PC-3 (cell line): ENCODE measurements around the gene C14orf119. TPM values are rescaled to one million over a fixed set of nuclear protein-coding genes. Genes with fewer than 3 reads are reported as not detected.

Experiments
- ATAC-seq: fragments of 200-7000 bp; cut with Tn5 transposase; 2 replicates; pipeline ENCODE4 v1.9.1; 2020; ENCODE audit warnings: mild to moderate bottlenecking, moderate library complexity
- BruUV-seq: library from RNA; stranded (reverse); fragments of 400-500 nt; replicated peaks from 2 replicates; lab custom pipeline; 2021; lab: Mats Ljungman, UMichigan
- CTCF ChIA-PET: fragments of 300-600 bp; sonication (Branson Sonifier 250); formaldehyde crosslinking; loops from one replicate; lab custom pipeline; 2022; ENCODE audit warnings: antibody characterized with exemption; lab: Charles Lee
- POLR2A ChIA-PET: fragments of 300-600 bp; sonication (Branson Sonifier 250); formaldehyde crosslinking; loops from one replicate; lab custom pipeline; 2022; ENCODE audit warnings: antibody characterized with exemption; ENCODE audit not compliant: unreplicated experiment; lab: Charles Lee
- DNase-seq: peaks from one replicate; pipeline ENCODE4 v3.0.0-alpha.2; 2015
- H2AFZ ChIP-seq: fragments of 300-600 bp; sonication (generic); 2 replicates; pipeline ENCODE4 v1.6.0; 2016; ENCODE audit warnings: antibody characterized with exemption, low read length
- H3F3A ChIP-seq: fragments of 300-600 bp; sonication (generic); one replicate; pipeline ENCODE4 v1.6.0; 2017; ENCODE audit warnings: antibody characterized with exemption, low read length, control low read depth, mild to moderate bottlenecking; ENCODE audit not compliant: unreplicated experiment
- H3K27ac ChIP-seq: fragments of 300-600 bp; sonication (generic); 2 replicates; pipeline ENCODE4 v1.5.1; 2016; ENCODE audit warnings: mild to moderate bottlenecking, low read length
- H3K27me3 ChIP-seq: fragments of 300-600 bp; sonication (generic); 2 replicates; pipeline ENCODE4 v1.6.1; 2016; ENCODE audit warnings: low read length, mixed read lengths
- H3K36me3 ChIP-seq: fragments of 300-600 bp; sonication (generic); 2 replicates; pipeline ENCODE4 v1.6.1; 2016; ENCODE audit warnings: low read depth, mixed run types, low read length, mixed read lengths
- H3K4me1 ChIP-seq: fragments of 300-600 bp; sonication (generic); 2 replicates; pipeline ENCODE4 v1.5.1; 2016; ENCODE audit warnings: low read length; ENCODE audit not compliant: insufficient read depth
- H3K4me2 ChIP-seq: fragments of 300-600 bp; sonication (generic); 2 replicates; pipeline ENCODE4 v1.6.0; 2016; ENCODE audit warnings: low read length
- H3K4me3 ChIP-seq: fragments of 300-600 bp; sonication (generic); 2 replicates; pipeline ENCODE4 v1.5.1; 2016; ENCODE audit warnings: mild to moderate bottlenecking, low read length, mixed read lengths
- H3K79me2 ChIP-seq: fragments of 300-600 bp; sonication (generic); 2 replicates; pipeline ENCODE4 v1.6.1; 2017; ENCODE audit warnings: low read length, mixed read lengths
- H3K9ac ChIP-seq: fragments of 300-600 bp; sonication (generic); 2 replicates; pipeline ENCODE4 v1.6.0; 2016; ENCODE audit warnings: mild to moderate bottlenecking, low read length
- H3K9me2 ChIP-seq: fragments of 300-600 bp; sonication (generic); replicated peaks from 2 replicates; pipeline ENCODE4 v1.6.1; 2016; ENCODE audit warnings: mixed run types, low read length, mixed read lengths
- H3K9me3 ChIP-seq: fragments of 300-600 bp; sonication (generic); 2 replicates; pipeline ENCODE4 v1.6.1; 2016; ENCODE audit warnings: low read length, mixed read lengths
- H4K20me1 ChIP-seq: fragments of 300-600 bp; sonication (generic); 2 replicates; pipeline ENCODE4 v1.6.1; 2016; ENCODE audit warnings: low read length, mixed read lengths
- EZH2 ChIP-seq: fragments of 300-600 bp; sonication (generic); IDR thresholded peaks from one replicate; pipeline ENCODE4 v1.6.1; 2017; ENCODE audit warnings: antibody characterized with exemption, mild to moderate bottlenecking, low read length; ENCODE audit not compliant: unreplicated experiment
- EZH2phosphoT487 ChIP-seq: fragments of 300-600 bp; sonication (generic); IDR thresholded peaks from 2 replicates; pipeline ENCODE4 v1.6.1; 2018; ENCODE audit warnings: mild to moderate bottlenecking, antibody characterized with exemption, low read length, borderline replicate concordance
- intact Hi-C: fragments of 100-400 bp; cut with micrococcal nuclease; formaldehyde crosslinking; loops from 2 replicates; pipeline ENCODE4 v1.9.0; 2023
- total RNA-seq: library from RNA; depleted of rRNA; stranded (reverse); fragments of >200 nt; gene quantifications from 2 replicates; pipeline ENCODE4 v1.2.3, GENCODE V29; 2014
- TF ChIP-seq, protein P1 (sequence below): fragments of 300-600 bp; sonication (generic); conservative IDR thresholded peaks from 2 replicates; pipeline ENCODE4 v1.5.1; 2017; ENCODE audit warnings: antibody characterized with exemption, low read depth, mild to moderate bottlenecking, low read length

C14orf119 gene
- total RNA-seq, 1 experiment from 2014 or later, result 49.6 TPM

DNA sequence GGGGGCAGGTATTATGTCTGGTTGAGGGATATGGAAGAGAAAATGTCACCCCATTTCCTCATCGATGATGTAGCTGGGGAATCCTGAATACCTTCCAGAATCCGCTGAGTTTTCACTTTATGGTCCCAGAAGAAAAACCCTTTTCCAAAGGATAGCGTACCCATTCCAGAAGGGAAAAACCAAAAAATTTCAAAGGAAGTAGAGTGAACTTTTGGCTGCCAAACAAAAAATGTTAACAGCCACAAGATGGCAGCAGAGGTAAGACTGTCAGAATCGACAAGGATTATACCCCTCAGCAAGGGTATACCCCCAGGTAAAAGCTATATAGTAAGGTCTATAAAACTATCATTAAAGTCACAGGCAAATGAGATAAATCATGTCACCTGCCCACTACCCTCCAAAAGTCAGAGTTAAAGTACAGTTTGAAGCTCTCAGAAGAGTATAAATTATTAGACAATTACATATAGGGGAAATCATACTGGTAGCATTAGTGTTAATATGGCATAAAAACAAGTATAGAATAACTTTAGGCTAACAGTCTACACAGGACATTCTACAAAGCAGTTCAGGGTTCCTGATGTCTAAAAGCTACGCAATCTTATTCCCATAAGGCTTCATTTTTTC, 18.4 kb upstream of the C14orf119 start:
- H3K79me2 ChIP-seq, result 0 out of 2 replicates have a peak, but pooled peaks cover 5% of the 10 kb centered on the region
- BruUV-seq, result no TSS peak
- ChIA-PET CTCF (interaction anchor here (0.5 to 3.7 kb wide), 3 partner anchors 8 to 44 kb away, joined by 4 to 19 read pairs (median 4); no protein-coding TSS in a partner anchor), POLR2A (no interaction called here)
- DNase-seq (peak; percentile 62), ATAC-seq (no peak)
- H3K27ac ChIP-seq, result no peak overlapping the region
- peaks cover 38% of the 10 kb centered on the region for H3K4me1 ChIP-seq
- H3F3A ChIP-seq, result peaks cover 7% of the 10 kb centered on the region
- H3K9ac ChIP-seq, result no peak overlapping the region
- no peaks in the 10 kb centered on the region for H3K9me2 ChIP-seq
- intact Hi-C loops, result loop anchor here (2.0 to 10.0 kb wide), 2 partner anchors 32 to 478 kb away; partner anchors contain the start of genes THTPA and ZFHX2
- no peak overlapping the region for H3K4me3 ChIP-seq
- no peak for TF ChIP-seq EZH2phosphoT487
- TF ChIP-seq, protein P1, sequence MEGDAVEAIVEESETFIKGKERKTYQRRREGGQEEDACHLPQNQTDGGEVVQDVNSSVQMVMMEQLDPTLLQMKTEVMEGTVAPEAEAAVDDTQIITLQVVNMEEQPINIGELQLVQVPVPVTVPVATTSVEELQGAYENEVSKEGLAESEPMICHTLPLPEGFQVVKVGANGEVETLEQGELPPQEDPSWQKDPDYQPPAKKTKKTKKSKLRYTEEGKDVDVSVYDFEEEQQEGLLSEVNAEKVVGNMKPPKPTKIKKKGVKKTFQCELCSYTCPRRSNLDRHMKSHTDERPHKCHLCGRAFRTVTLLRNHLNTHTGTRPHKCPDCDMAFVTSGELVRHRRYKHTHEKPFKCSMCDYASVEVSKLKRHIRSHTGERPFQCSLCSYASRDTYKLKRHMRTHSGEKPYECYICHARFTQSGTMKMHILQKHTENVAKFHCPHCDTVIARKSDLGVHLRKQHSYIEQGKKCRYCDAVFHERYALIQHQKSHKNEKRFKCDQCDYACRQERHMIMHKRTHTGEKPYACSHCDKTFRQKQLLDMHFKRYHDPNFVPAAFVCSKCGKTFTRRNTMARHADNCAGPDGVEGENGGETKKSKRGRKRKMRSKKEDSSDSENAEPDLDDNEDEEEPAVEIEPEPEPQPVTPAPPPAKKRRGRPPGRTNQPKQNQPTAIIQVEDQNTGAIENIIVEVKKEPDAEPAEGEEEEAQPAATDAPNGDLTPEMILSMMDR, result peak; percentile 83; the same call in 1 of the 2 replicates
- H3K27me3 ChIP-seq, result no peaks in the 10 kb centered on the region
- H3K9me3 ChIP-seq, result no peaks in the 10 kb centered on the region
- H3K36me3 ChIP-seq, result peaks cover 73% of the 10 kb centered on the region
- H2AFZ ChIP-seq, result no peak overlapping the region
- H4K20me1 ChIP-seq, result no peaks in the 10 kb centered on the region
- no peak overlapping the region for H3K4me2 ChIP-seq

DNA sequence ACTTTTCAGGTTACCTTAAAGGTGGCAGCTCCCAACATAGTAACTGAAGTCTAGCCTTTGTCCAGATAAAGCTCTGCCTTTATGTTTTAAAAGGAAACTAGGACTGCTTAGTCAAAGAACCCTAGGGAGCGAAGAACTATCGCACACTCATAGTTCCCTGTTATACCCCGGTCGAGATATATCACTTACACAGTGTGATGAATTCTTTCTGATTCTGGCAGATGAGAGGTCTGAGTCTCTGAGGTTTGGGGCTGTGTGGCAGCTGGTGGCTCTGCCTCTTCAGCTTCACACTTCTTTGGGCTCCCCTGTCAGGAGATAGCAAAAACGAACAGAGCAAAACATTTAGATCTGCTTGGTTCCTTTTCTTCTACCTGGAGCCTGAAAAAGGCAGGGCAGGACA, 17.3 kb upstream of the C14orf119 start:
- Histone ChIP-seq H3K9ac (peak overlapping the region; percentile 5; the same call in 1 of the 2 replicates), H3F3A (peaks cover 7% of the 10 kb centered on the region), H3K36me3 (peaks cover 71% of the 10 kb centered on the region), H3K4me2 (peak overlapping the region; percentile 63; the same call in 1 of the 2 replicates), H3K79me2 (0 out of 2 replicates have a peak, but pooled peaks cover 5% of the 10 kb centered on the region), H3K27ac (peak overlapping the region; percentile 61), H3K9me2 (no peaks in the 10 kb centered on the region), H3K27me3 (no peaks in the 10 kb centered on the region), H3K4me3 (no peak overlapping the region), H3K9me3 (no peaks in the 10 kb centered on the region), H2AFZ (no peak overlapping the region), H4K20me1 (no peaks in the 10 kb centered on the region), H3K4me1 (peaks cover 28% of the 10 kb centered on the region)
- ATAC-seq (no peak), DNase-seq (no peak)
- ChIA-PET POLR2A (interaction anchor here (1.1 kb wide), 1 partner anchor 17 kb away, joined by 6 read pairs; the partner anchor contains the start of genes ACIN1 and C14orf119), CTCF (interaction anchor here (1.1 to 3.7 kb wide), 2 partner anchors 9 to 42 kb away, joined by 4 to 19 read pairs; no protein-coding TSS in a partner anchor)
- intact Hi-C loops, result loop anchor here (2.0 to 10.0 kb wide), 2 partner anchors 31 to 477 kb away; partner anchors contain the start of genes THTPA and ZFHX2
- no peak for TF ChIP-seq EZH2
- TF ChIP-seq, protein P1, result no peak
- no peak for TF ChIP-seq EZH2phosphoT487
- no TSS peak for BruUV-seq
